GM12865 (cell line): ENCODE measurements around the gene EXOC3L2.

Experiments
- DNase-seq: peaks from one replicate; pipeline ENCODE4 v3.0.0; 2010; ENCODE audit warnings: low read depth
- H3K4me3 ChIP-seq: 2 replicates; pipeline ENCODE4 v1.5.1; 2011; ENCODE audit warnings: mild to moderate bottlenecking, low read depth, low read length, control low read depth
- CTCF ChIP-seq: IDR thresholded peaks from 2 replicates; pipeline ENCODE4 v1.5.1; 2011; ENCODE audit warnings: low read length, control low read depth, low read depth, inconsistent platforms; ENCODE audit not compliant: insufficient read depth; ENCODE audit errors: missing control alignments

The EXOC3L2 gene

GRCh38 chr19:45250216-45250831, 5.1 kb upstream of the EXOC3L2 start:
- H3K4me3 ChIP-seq: peak overlapping the region; percentile 68
- DNase-seq: no peak
- TF ChIP-seq CTCF: no peak

DNA sequence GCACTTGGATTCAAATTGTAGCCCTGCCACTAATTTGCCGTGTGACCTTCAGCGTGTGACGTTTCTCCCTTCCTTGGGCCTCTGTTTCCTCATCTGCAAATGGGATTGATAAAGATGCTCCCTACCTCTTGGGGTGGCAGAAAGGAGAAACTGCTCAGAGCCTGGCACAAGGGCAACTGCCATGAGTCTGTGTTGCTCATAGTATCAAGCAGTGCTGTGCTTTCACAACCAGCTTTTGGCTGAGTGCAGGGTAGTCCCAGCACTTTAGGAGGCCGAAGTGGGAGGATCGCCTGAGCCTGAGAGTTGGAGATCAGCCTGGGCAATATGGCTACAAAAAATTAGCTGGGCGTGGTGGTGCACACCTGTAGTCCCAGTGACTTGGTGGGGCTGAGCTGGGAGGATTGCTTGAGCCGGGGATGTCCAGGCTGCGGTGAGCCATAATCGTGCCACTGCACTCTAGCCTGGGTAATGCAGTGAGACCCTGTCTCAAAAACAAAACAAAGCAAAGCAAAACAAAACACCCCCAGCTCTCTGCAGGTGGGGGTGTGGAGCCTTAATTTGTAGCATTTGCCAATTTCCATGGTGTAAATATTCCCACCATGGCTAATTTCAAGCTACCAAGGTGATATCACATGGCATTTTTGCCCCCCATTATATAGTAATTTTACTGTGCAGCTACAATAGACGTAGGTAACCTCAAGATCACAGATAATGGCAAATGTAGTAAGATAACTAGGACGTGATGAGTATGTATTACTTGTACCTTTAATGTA, 4.2 kb upstream of the EXOC3L2 start:
- H3K4me3 ChIP-seq: no peak overlapping the region
- TF ChIP-seq CTCF: no peak
- DNase-seq: no peak

- TF ChIP-seq CTCF: no peak
These were observed 1.9 kb upstream of the EXOC3L2 start for GRCh38 chr19:45247136-45247535.

DNA sequence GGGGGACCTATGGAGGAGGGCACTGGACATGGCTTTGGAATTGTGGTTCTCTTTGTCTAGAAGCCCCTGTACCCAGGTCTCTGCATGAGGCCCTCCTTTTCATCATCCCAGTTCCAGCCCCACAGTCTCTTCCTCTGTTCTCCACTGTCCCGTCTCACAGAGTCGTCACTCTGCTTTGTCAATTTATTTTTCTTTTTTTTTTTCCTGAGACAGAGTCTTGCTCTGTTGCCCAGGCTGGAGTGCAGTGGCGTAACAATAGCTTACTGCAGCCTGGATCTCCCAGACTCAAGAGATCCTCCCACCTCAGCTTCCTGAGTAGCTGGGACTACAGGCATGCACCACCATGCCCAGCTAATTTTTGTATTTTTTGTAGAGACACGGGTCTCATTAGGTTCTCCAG, 619 bp upstream of the EXOC3L2 start:
- H3K4me3 ChIP-seq: no peak overlapping the region
- TF ChIP-seq CTCF: no peak
- no peak for DNase-seq

More at GRCh38 chr19:45247136-45247535, 1.9 kb upstream of the EXOC3L2 start:
- no peak for DNase-seq
- no peak overlapping the region for H3K4me3 ChIP-seq

DNA sequence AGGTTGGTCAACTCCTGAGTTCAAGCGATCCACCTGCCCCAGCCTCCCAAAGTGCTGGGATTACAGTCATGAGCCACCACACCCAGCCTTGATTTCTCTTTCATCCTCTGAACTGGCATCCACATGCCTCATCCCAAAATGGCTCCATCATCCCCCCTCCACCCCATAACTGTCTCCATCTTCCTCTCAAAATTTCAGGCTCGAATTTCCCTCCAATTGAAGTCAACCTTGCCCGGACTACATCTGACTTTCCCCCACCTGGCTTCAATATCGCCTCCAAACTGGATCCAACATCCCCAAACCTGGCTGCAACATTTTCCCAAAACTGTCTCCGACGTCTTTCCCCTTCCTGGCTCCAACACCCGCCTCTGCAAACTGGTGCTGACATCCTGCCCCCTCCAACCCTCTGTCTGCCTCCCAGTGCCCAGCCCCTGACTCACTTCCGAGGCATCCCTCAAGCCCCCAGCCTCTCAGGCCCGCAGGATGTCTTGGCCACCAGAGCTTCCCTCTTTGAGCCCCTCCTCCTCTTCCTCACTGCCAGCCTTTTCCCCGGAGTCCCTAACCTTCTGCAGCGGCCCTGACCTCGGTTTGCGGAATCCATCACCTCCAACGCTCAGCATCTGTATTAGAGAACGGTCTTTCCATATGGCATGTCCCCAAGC, 943 bp downstream of the EXOC3L2 start:
- TF ChIP-seq CTCF: no peak
- DNase-seq: no peak
- no peak overlapping the region for H3K4me3 ChIP-seq

DNA sequence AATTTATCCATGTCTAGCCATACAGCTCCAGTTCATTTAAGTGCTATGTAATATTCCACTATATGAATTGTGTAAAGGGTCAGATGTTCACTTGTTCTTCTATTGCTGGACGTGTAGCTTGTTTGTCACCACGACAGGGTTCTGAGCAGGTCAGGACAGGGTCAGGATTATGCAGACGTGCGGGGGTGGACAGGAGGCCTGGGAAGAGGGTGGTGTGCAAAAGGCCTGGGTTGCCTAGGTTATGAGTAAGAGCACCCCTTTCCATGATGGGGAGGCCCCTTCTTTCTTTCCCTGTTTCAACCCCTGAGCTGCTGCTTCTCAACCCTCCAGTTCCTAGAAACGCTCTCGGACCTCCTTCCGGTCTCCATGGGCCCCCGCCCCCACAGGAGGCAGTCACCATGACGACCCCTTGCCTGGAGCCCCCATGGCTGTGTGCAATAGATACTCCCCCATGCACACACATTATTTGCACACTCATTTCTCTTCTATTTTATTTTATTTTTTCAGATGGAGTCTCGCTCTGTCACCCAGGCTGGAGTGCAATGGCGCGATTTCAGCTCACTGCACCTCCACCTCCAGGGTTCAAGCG, 2.0 kb downstream of the EXOC3L2 start:
- no peak for DNase-seq
- H3K4me3 ChIP-seq: no peak overlapping the region
- no peak for TF ChIP-seq CTCF
